ENCODE results near the gene RALY. TPM values are rescaled to one million over a fixed set of nuclear protein-coding genes. Genes with fewer than 3 reads are reported as not detected.
"Not testable (repeated sequence)": the region's sequence is repeated elsewhere in the genome, so short reads cannot be mapped to it uniquely, and the experiment has no call there.

RALY gene
- total RNA-seq, 1 experiment from 2014 or later = 298 TPM

- Mint-ChIP-seq H3K4me3 (ENCODE audit: unreplicated experiment) (no peak overlapping the region), H3K36me3 (ENCODE audit: insufficient read depth, unreplicated experiment) (peaks cover 21% of the 10 kb centered on the region), H3K9me3 (ENCODE audit: unreplicated experiment) (no peaks in the 10 kb centered on the region), H3K27me3 (ENCODE audit: insufficient read depth, unreplicated experiment) (no peaks in the 10 kb centered on the region), H3K4me1 (ENCODE audit: low read depth, unreplicated experiment) (peaks cover 21% of the 10 kb centered on the region), H3K27ac (ENCODE audit: unreplicated experiment) (no peak overlapping the region)
- ChIA-PET POLR2A (interaction anchor here (0.6 to 1.8 kb wide), 2 partner anchors 30 to 31 kb away, joined by 3 to 15 read pairs; partner anchors contain the start of gene RALY), CTCF (interaction anchor here (0.6 to 1.0 kb wide), 3 partner anchors 32 to 846 kb away, joined by 3 to 5 read pairs (median 4); partner anchors contain the start of gene RALY)
- TF ChIP-seq CTCF (IDR thresholded peaks at IDR 0.05; ENCODE audit: insufficient read depth in 1 of 2, low read depth in 1 of 2, low read length in 1 of 2, severe bottlenecking in 1 of 2, unreplicated experiment in 1 of 2) = no peak
- intact Hi-C loops (cut with micrococcal nuclease; ENCODE audit: unreplicated experiment) = no loop called here
- Histone ChIP-seq H3K4me3 (ENCODE audit: low read depth, low read length) (no peak overlapping the region), H3K4me1 (no peaks in the 10 kb centered on the region), H3K9me3 (no peaks in the 10 kb centered on the region), H3K27me3 (replicated peaks; ENCODE audit: control insufficient read depth, insufficient read depth, low read length) (no peaks in the 10 kb centered on the region), H3K36me3 (ENCODE audit: control insufficient read depth, insufficient read depth, low read length) (0 out of 2 replicates have a peak, but pooled peaks cover 2% of the 10 kb centered on the region)
- no TSS peak for BruUV-seq (replicated peaks)
- DNase-seq = peak in 1 of 2 experiments; percentile 34
Measured at GRCh38 chr20:34024723-34025351, 31.1 kb downstream of the RALY start.

GRCh38 chr20:34028013-34028412, 34.3 kb downstream of the RALY start:
- H3K36me3 ChIP-seq (ENCODE audit: control insufficient read depth, insufficient read depth, low read length); intact Hi-C loops (cut with micrococcal nuclease; ENCODE audit: unreplicated experiment); H3K9me3 ChIP-seq; H3K27ac Mint-ChIP-seq (ENCODE audit: unreplicated experiment); BruUV-seq (replicated peaks); H3K4me1 ChIP-seq; H3K27me3 ChIP-seq (replicated peaks; ENCODE audit: control insufficient read depth, insufficient read depth, low read length); H3K4me3 Mint-ChIP-seq (ENCODE audit: unreplicated experiment); POLR2A ChIA-PET; H3K9me3 Mint-ChIP-seq (ENCODE audit: unreplicated experiment); H3K27me3 Mint-ChIP-seq (ENCODE audit: insufficient read depth, unreplicated experiment); H3K4me3 ChIP-seq (ENCODE audit: low read depth, low read length): not testable (repeated sequence)
- H3K36me3 Mint-ChIP-seq (ENCODE audit: insufficient read depth, unreplicated experiment) = peaks cover 32% of the 10 kb centered on the region
- H3K4me1 Mint-ChIP-seq (ENCODE audit: low read depth, unreplicated experiment) = peaks cover 21% of the 10 kb centered on the region
- peak in 1 of 2 experiments; percentile 19 for DNase-seq
- CTCF ChIA-PET = interaction anchor here (0.6 to 0.7 kb wide), 3 partner anchors 143 to 384 kb away, joined by 3 to 5 read pairs (median 3); no protein-coding TSS in a partner anchor

GRCh38 chr20:34029415-34029814, 35.7 kb downstream of the RALY start:
- no peaks in the 10 kb centered on the region for H3K9me3 ChIP-seq
- CTCF ChIA-PET = no interaction called here
- Mint-ChIP-seq H3K36me3 (ENCODE audit: insufficient read depth, unreplicated experiment) (peaks cover 46% of the 10 kb centered on the region), H3K27me3 (ENCODE audit: insufficient read depth, unreplicated experiment) (no peaks in the 10 kb centered on the region), H3K27ac (ENCODE audit: unreplicated experiment) (no peak overlapping the region), H3K4me3 (ENCODE audit: unreplicated experiment) (no peak overlapping the region), H3K9me3 (ENCODE audit: unreplicated experiment) (no peaks in the 10 kb centered on the region), H3K4me1 (ENCODE audit: low read depth, unreplicated experiment) (peaks cover 21% of the 10 kb centered on the region)
- TF ChIP-seq CTCF (IDR thresholded peaks at IDR 0.05; ENCODE audit: insufficient read depth in 1 of 2, low read depth in 1 of 2, low read length in 1 of 2, severe bottlenecking in 1 of 2, unreplicated experiment in 1 of 2) = no peak
- no peaks in the 10 kb centered on the region for H3K4me1 ChIP-seq
- POLR2A ChIA-PET = no interaction called here
- intact Hi-C loops (cut with micrococcal nuclease; ENCODE audit: unreplicated experiment) = no loop called here
- H3K36me3 ChIP-seq (ENCODE audit: control insufficient read depth, insufficient read depth, low read length) = peaks cover 5% of the 10 kb centered on the region
- no TSS peak for BruUV-seq (replicated peaks)
- no peak overlapping the region for H3K4me3 ChIP-seq (ENCODE audit: low read depth, low read length)
- H3K27me3 ChIP-seq (replicated peaks; ENCODE audit: control insufficient read depth, insufficient read depth, low read length) = no peaks in the 10 kb centered on the region
- DNase-seq = no peak

All from Caco-2 (cell line).